ENCODE data around the gene BFSP1.

Gene BFSP1

DNA sequence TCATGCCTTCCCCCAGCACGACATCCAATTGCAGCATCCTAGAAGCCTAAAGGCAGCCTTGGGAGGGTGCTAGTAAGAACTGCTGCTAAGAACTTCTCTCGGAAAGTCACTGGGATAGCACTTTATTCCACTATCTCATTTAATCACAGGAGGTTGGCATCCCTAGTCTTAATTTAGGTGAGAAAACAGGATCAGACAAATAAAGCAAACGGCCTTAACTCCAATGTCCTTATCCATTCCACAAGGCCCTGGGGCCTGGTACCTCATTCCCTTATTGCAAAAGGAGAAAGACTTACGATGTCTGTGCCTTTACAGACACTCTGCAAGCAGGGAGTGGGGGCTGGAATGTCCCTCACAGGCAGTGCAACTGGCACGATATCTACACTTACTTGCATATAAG is 60.7 kb downstream of the BFSP1 start:
- no peak overlapping the region for H3K4me3 ChIP-seq (ENCODE audit: low read length)
- no peaks in the 10 kb centered on the region for H3K9me3 ChIP-seq (replicated peaks; ENCODE audit: low read length)
- H3K27me3 ChIP-seq (ENCODE audit: control insufficient read depth, insufficient read depth, low read length): peaks cover 22% of the 10 kb centered on the region
- H3K36me3 ChIP-seq (ENCODE audit: insufficient read depth, low read length): no peaks in the 10 kb centered on the region
- no peak overlapping the region for H3K4me2 ChIP-seq (ENCODE audit: low read length)
- no peaks in the 10 kb centered on the region for H3K4me1 ChIP-seq (ENCODE audit: control insufficient read depth, insufficient read depth, low read length)
- H3K9ac ChIP-seq (ENCODE audit: low read depth, low read length): no peak overlapping the region

DNA sequence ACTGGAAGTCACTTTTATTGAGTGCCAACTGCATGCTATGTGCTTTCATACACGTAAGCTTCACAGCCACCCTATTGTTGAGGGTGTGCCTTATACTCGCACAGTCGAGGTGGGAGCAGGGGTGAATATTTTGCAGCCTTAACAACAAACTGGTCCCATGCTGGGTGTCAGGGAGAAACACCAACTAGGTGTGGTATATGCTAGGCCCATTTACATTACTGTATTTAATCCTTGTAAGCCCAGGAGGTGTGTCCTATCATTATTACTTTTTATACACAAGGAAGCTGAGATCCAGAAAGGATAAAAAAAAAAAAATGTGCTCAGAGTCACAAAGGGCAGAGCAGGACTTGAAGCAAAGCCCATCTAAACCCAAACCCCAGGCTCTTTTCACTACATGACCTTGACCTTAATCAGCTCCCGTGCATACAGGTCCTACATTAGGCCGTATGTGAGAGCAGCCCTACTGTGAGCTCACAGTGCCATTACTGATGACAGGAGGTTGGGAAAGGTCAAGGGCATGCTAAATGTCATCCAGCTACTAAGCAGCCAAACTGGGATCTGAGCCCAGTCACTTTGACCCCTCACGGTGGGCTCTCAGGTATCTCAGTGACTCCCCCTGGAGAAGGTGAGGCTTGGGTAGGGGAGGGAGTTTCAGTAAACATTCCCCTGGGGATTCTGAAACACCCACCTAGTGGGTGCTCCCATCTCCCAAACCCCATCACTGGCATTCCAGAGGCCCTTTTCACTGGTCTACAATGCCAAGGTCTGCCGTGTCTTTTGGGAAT is 61.7 kb downstream of the BFSP1 start:
- H3K9me3 ChIP-seq (replicated peaks; ENCODE audit: low read length): no peaks in the 10 kb centered on the region
- H3K4me1 ChIP-seq (ENCODE audit: control insufficient read depth, insufficient read depth, low read length): no peaks in the 10 kb centered on the region

DNA sequence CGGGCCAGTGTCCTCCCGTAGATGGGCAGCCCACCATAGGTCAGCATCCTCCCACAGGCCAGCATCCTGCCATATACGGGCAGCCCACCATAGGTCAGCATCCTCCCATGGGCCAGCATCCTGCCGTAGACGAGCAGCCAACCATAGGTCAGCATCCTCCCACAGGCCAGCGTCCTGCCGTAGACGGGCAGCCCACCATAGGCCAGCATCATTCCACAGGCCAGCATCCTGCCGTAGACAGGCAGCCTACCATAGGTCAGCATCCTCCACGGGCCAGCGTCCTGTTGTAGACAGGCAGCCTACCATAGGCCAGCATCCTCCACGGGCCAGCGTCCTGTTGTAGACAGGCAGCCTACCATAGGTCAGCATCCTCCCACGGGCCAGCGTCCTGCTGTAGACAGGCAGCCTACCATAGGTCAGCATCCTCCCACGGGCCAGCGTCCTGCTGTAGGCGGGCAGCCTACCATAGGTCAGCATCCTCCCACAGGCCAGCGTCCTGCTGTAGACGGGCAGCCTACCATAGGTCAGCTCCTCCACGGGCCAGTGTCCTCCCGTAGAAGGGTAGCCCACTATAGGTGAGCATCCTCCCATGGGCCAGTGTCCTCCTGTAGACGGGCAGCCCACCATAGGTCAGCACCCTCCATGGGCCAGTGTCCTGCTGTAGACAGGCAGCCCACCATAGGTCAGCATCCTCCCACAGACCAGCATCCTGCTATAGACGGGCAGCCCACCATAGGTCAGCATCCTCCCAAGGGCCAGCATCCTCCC is 62.9 kb downstream of the BFSP1 start:
- H3K9ac ChIP-seq (ENCODE audit: low read depth, low read length): no peak overlapping the region
- H3K4me2 ChIP-seq (ENCODE audit: low read length): no peak overlapping the region
- no peaks in the 10 kb centered on the region for H3K9me3 ChIP-seq (replicated peaks; ENCODE audit: low read length)
- no peak overlapping the region for H3K4me3 ChIP-seq (ENCODE audit: low read length)
- no peaks in the 10 kb centered on the region for H3K4me1 ChIP-seq (ENCODE audit: control insufficient read depth, insufficient read depth, low read length)
- no peaks in the 10 kb centered on the region for H3K36me3 ChIP-seq (ENCODE audit: insufficient read depth, low read length)
- peaks cover 8% of the 10 kb centered on the region for H3K27me3 ChIP-seq (ENCODE audit: control insufficient read depth, insufficient read depth, low read length)

More for the DNA sequence above, 61.7 kb downstream of the BFSP1 start:
- Histone ChIP-seq H3K36me3 (ENCODE audit: insufficient read depth, low read length) (no peaks in the 10 kb centered on the region), H3K4me2 (ENCODE audit: low read length) (no peak overlapping the region), H3K27me3 (ENCODE audit: control insufficient read depth, insufficient read depth, low read length) (peaks cover 20% of the 10 kb centered on the region), H3K4me3 (ENCODE audit: low read length) (no peak overlapping the region), H3K9ac (ENCODE audit: low read depth, low read length) (no peak overlapping the region)

DNA sequence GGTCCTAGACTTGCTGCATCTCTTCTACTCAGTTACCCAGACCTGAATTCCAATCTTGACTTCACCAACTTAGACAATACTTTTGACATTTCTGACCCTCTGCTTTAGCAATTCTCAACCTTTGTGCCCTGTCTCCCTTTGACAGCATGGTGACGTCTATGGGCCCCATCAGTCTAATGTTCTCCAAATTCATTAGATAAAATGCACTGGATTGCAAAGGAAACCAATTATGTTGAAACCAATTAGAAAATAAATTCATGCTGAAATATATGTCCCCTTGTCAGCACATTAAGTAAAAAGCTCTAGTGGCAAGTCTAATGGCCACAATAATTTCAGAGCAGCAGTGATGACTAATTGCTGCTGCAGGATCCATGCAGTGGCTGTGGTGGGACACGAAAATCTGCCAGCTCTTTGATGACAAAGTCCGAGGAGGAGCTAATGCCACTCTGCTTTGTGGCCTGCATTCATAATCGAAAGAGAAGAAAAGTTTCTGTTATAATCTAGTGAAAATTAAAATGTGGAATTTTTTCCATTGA is 64.0 kb downstream of the BFSP1 start:
- Histone ChIP-seq H3K4me3 (ENCODE audit: low read length) (no peak overlapping the region), H3K9ac (ENCODE audit: low read depth, low read length) (no peak overlapping the region), H3K27me3 (ENCODE audit: control insufficient read depth, insufficient read depth, low read length) (peaks cover 8% of the 10 kb centered on the region), H3K9me3 (replicated peaks; ENCODE audit: low read length) (no peaks in the 10 kb centered on the region), H3K4me2 (ENCODE audit: low read length) (no peak overlapping the region), H3K36me3 (ENCODE audit: insufficient read depth, low read length) (no peaks in the 10 kb centered on the region), H3K4me1 (ENCODE audit: control insufficient read depth, insufficient read depth, low read length) (no peaks in the 10 kb centered on the region)

DNA sequence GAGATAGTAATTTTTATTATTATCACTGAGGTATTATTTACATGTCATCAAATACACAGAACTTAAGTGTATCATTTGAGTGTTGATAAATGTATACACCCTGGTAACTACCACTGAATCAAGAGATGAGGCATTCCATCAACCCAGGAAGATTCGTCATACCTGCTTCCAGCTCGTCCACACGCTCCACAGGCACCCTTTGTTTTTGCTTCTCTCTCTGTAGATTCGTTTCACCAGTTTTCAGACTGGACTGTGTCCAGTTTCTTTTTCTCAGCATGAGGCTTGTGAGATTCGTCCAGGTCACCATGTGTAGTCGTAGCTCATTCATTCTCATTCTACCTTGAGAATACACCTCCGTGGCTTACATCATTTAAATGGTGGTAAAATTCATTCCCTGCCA is 64.5 kb downstream of the BFSP1 start:
- Histone ChIP-seq H3K9me3 (replicated peaks; ENCODE audit: low read length) (no peaks in the 10 kb centered on the region), H3K27me3 (ENCODE audit: control insufficient read depth, insufficient read depth, low read length) (peaks cover 8% of the 10 kb centered on the region), H3K4me1 (ENCODE audit: control insufficient read depth, insufficient read depth, low read length) (no peaks in the 10 kb centered on the region), H3K9ac (ENCODE audit: low read depth, low read length) (no peak overlapping the region), H3K36me3 (ENCODE audit: insufficient read depth, low read length) (no peaks in the 10 kb centered on the region), H3K4me2 (ENCODE audit: low read length) (no peak overlapping the region), H3K4me3 (ENCODE audit: low read length) (no peak overlapping the region)

DNA sequence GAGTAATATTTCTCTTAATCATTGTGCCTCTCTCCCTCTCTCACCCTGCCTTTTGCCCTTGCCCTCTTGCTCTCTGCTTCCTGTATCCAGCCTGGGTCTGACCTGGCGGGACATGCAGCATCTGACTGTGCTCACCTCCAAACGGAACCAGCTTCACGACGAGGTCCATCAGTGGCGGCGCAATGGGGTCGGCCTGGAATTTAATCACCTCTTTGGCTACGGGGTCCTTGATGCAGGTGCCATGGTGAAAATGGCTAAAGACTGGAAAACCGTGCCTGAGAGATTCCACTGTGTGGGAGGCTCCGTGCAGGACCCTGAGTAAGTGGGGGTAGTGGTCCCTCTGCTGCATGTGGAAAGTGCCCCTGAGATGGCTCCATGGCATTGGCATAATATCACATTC is 65.9 kb downstream of the BFSP1 start:
- Histone ChIP-seq H3K9me3 (replicated peaks; ENCODE audit: low read length) (no peaks in the 10 kb centered on the region), H3K4me3 (ENCODE audit: low read length) (no peak overlapping the region), H3K36me3 (ENCODE audit: insufficient read depth, low read length) (no peaks in the 10 kb centered on the region), H3K4me2 (ENCODE audit: low read length) (no peak overlapping the region), H3K4me1 (ENCODE audit: control insufficient read depth, insufficient read depth, low read length) (no peaks in the 10 kb centered on the region), H3K27me3 (ENCODE audit: control insufficient read depth, insufficient read depth, low read length) (peaks cover 4% of the 10 kb centered on the region), H3K9ac (ENCODE audit: low read depth, low read length) (no peak overlapping the region)

DNA sequence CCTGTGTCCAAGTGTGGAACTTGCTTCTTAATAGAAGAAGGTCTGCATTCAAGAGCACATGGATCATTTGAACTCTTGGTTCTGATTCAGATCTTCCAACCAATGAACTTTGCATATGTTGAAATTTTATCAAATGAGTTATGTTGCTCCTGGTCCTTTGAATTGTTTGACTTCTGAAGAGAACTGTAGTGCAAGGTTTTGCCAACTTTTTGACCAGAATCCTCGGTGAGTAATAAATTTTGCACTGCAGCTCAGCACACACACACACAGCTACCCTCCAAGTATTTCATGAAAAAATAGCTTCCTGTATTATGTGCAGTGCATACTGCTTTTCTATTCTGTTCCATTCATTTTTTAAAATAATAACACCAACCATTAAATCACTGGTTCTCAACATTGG is 67.5 kb downstream of the BFSP1 start:
- H3K4me3 ChIP-seq (ENCODE audit: low read length): no peak overlapping the region
- H3K4me2 ChIP-seq (ENCODE audit: low read length): no peak overlapping the region
- H3K9me3 ChIP-seq (replicated peaks; ENCODE audit: low read length): no peaks in the 10 kb centered on the region
- no peaks in the 10 kb centered on the region for H3K4me1 ChIP-seq (ENCODE audit: control insufficient read depth, insufficient read depth, low read length)
- no peak overlapping the region for H3K9ac ChIP-seq (ENCODE audit: low read depth, low read length)
- H3K36me3 ChIP-seq (ENCODE audit: insufficient read depth, low read length): no peaks in the 10 kb centered on the region
- no peaks in the 10 kb centered on the region for H3K27me3 ChIP-seq (ENCODE audit: control insufficient read depth, insufficient read depth, low read length)

DNA sequence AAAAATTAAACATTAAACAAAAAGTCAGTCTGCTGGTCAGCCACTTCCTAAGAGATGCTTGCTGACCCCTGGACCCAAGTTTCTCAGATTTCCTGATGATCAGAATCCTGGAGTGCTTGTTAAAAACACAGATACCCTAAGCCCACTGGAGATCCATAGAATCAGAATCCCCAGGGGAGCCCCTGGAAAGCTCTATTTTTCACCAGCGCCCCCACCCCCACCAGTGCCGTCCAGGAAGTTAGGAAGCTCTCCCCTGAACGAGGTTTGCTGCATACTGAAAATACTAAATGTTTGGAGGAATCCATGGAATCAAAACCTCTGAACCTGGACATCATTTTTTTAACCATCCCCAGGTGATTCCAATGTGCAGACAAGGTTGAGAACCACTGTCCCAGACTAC is 69.2 kb downstream of the BFSP1 start:
- peaks cover 4% of the 10 kb centered on the region for H3K27me3 ChIP-seq (ENCODE audit: control insufficient read depth, insufficient read depth, low read length)
- H3K4me1 ChIP-seq (ENCODE audit: control insufficient read depth, insufficient read depth, low read length): no peaks in the 10 kb centered on the region
- no peak overlapping the region for H3K4me3 ChIP-seq (ENCODE audit: low read length)
- H3K9me3 ChIP-seq (replicated peaks; ENCODE audit: low read length): no peaks in the 10 kb centered on the region
- no peak overlapping the region for H3K4me2 ChIP-seq (ENCODE audit: low read length)
- H3K36me3 ChIP-seq (ENCODE audit: insufficient read depth, low read length): no peaks in the 10 kb centered on the region
- no peak overlapping the region for H3K9ac ChIP-seq (ENCODE audit: low read depth, low read length)

DNA sequence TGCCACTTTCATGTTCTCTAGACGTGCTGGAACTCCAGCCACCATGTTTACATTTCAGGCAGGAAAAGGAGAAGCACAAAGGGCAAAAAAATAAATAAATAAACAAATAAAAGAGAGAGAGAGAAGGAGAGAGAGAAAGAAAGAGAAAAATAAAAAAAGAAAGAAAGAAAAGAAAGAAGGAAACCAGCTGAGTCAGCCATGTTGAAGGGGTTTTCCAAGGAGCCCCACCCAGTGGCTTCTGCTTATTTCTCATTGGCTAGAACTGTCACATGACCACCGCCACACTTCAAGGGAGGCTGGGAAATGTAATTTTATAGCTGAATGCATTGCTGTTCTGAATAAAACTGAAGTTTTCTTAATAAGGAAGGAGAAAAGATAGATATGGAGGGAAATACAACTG is 71.1 kb downstream of the BFSP1 start:
- Histone ChIP-seq H3K27me3 (ENCODE audit: control insufficient read depth, insufficient read depth, low read length) (peaks cover 10% of the 10 kb centered on the region), H3K4me3 (ENCODE audit: low read length) (no peak overlapping the region), H3K36me3 (ENCODE audit: insufficient read depth, low read length) (no peaks in the 10 kb centered on the region), H3K9me3 (replicated peaks; ENCODE audit: low read length) (no peaks in the 10 kb centered on the region), H3K4me1 (ENCODE audit: control insufficient read depth, insufficient read depth, low read length) (no peaks in the 10 kb centered on the region), H3K4me2 (ENCODE audit: low read length) (no peak overlapping the region), H3K9ac (ENCODE audit: low read depth, low read length) (no peak overlapping the region)

DNA sequence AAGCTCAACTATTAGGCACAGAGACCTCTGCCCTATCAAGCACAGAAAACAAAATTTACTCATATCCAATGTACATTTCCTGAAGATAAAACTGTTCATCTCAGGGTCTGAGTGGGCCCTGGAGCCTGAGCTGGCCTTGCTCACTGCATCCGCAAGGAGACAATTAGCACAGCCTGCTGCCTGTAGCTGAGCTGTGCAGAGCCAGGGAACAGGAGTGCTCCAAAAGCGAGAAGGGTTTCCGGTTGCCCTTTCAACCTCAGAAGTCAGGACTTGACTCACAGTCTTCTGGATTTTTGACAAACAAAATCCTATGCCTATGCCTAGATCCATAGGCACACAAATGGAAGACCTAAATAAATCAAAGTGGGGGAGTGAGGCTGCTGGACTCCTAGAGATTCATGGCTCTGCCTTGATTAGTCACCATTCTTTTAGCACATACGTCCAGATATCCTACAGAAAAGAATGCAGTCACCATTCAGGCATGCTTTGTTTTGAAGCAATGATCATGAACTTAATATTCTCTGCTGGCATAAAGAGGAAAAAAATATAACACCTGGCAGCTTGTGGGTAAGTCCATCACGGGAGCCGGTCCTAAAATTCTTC is 73.5 kb downstream of the BFSP1 start:
- H3K9me3 ChIP-seq (replicated peaks; ENCODE audit: low read length): no peaks in the 10 kb centered on the region
- peaks cover 18% of the 10 kb centered on the region for H3K27me3 ChIP-seq (ENCODE audit: control insufficient read depth, insufficient read depth, low read length)
- no peak overlapping the region for H3K4me2 ChIP-seq (ENCODE audit: low read length)
- no peak overlapping the region for H3K9ac ChIP-seq (ENCODE audit: low read depth, low read length)
- no peaks in the 10 kb centered on the region for H3K36me3 ChIP-seq (ENCODE audit: insufficient read depth, low read length)
- H3K4me1 ChIP-seq (ENCODE audit: control insufficient read depth, insufficient read depth, low read length): no peaks in the 10 kb centered on the region
- H3K4me3 ChIP-seq (ENCODE audit: low read length): no peak overlapping the region

DNA sequence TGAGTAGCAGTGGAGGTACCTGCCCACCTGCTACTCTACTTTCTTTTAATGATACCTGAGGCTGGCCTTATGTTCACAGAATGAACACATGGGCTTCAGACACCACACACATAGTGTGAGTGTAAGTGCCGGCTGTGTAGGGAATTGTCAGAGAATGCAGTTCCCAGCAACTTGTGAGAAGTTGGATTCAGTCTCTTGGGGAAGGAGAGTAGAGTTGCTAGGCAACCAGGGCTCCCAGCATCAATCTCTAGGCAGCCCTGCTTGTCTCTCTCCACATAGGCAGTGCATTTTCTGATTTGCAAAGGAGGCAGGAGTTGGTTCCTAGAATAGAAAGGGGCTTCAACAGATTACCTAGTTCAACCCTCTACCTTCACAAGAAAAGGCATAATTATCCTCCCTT is 74.1 kb downstream of the BFSP1 start:
- Histone ChIP-seq H3K4me2 (ENCODE audit: low read length) (no peak overlapping the region), H3K4me1 (ENCODE audit: control insufficient read depth, insufficient read depth, low read length) (no peaks in the 10 kb centered on the region), H3K36me3 (ENCODE audit: insufficient read depth, low read length) (no peaks in the 10 kb centered on the region), H3K4me3 (ENCODE audit: low read length) (no peak overlapping the region), H3K9ac (ENCODE audit: low read depth, low read length) (no peak overlapping the region), H3K27me3 (ENCODE audit: control insufficient read depth, insufficient read depth, low read length) (peaks cover 21% of the 10 kb centered on the region), H3K9me3 (replicated peaks; ENCODE audit: low read length) (no peaks in the 10 kb centered on the region)

Data from skeletal muscle satellite cell (primary cell).